OCI-LY7 (cell line): ENCODE data around the gene KHK. TPM values are rescaled to one million over a fixed set of nuclear protein-coding genes. Genes with fewer than 3 reads are reported as not detected.

Source experiments
- BruUV-seq: library from RNA; stranded (reverse); fragments of 400-500 nt; replicated peaks from 2 replicates; lab custom pipeline; 2021; lab: Mats Ljungman, UMichigan
- CTCF ChIA-PET: fragments of 300-600 bp; sonication (Branson Sonifier 250); formaldehyde crosslinking; loops from one replicate; lab custom pipeline; 2022; ENCODE audit warnings: antibody characterized with exemption; ENCODE audit not compliant: unreplicated experiment; lab: Charles Lee
- POLR2A ChIA-PET: fragments of 300-600 bp; sonication (Branson Sonifier 250); formaldehyde crosslinking; loops from one replicate; lab custom pipeline; 2022; ENCODE audit warnings: antibody characterized with exemption; lab: Charles Lee
- DNase-seq: peaks from one replicate; pipeline ENCODE4 v3.0.0-alpha.2; 2015; ENCODE audit warnings: low spot score
- H2AFZ ChIP-seq: fragments of 200-600 bp; sonication (generic), shearing (Covaris generic); 2 replicates; pipeline ENCODE4 v1.6.1; 2014; ENCODE audit warnings: mild to moderate bottlenecking, antibody characterized with exemption, low read length, moderate library complexity
- H3K27ac ChIP-seq: fragments of 200-600 bp; sonication (generic); 2 replicates; pipeline ENCODE4 v1.5.1; 2014; ENCODE audit warnings: mixed run types, low read depth, mild to moderate bottlenecking, moderate library complexity, low read length, inconsistent platforms; ENCODE audit not compliant: poor library complexity, severe bottlenecking
- H3K36me3 ChIP-seq: fragments of 200-600 bp; sonication (generic); 2 replicates; pipeline ENCODE4 v1.6.1; 2014; ENCODE audit warnings: mild to moderate bottlenecking, antibody characterized with exemption, low read length, moderate library complexity, mixed read lengths; ENCODE audit not compliant: insufficient read depth
- H3K4me1 ChIP-seq: fragments of 200-600 bp; sonication (generic); 2 replicates; pipeline ENCODE4 v1.5.1; 2014; ENCODE audit warnings: mild to moderate bottlenecking, low read length; ENCODE audit not compliant: insufficient read depth, poor library complexity, severe bottlenecking
- H3K4me2 ChIP-seq: fragments of 200-600 bp; sonication (generic); 2 replicates; pipeline ENCODE4 v1.6.1; 2014; ENCODE audit warnings: mild to moderate bottlenecking, low read length
- H3K4me3 ChIP-seq: fragments of 200-600 bp; sonication (generic); 2 replicates; pipeline ENCODE4 v1.5.1; 2014; ENCODE audit warnings: mild to moderate bottlenecking, low read depth, low read length; ENCODE audit not compliant: poor library complexity, severe bottlenecking
- H3K79me2 ChIP-seq: fragments of 200-600 bp; sonication (generic); 2 replicates; pipeline ENCODE4 v1.6.1; 2016; ENCODE audit warnings: low read depth, mild to moderate bottlenecking, low read length, moderate library complexity, mixed read lengths; ENCODE audit not compliant: insufficient read depth
- H3K9me2 ChIP-seq: fragments of 200-600 bp; sonication (generic); 2 replicates; pipeline ENCODE4 v1.6.1; 2016; ENCODE audit warnings: mild to moderate bottlenecking, low read length, mixed read lengths; ENCODE audit not compliant: insufficient read depth
- H3K9me3 ChIP-seq: fragments of 200-600 bp; sonication (generic); 2 replicates; pipeline ENCODE4 v1.6.1; 2014; ENCODE audit warnings: mild to moderate bottlenecking, mixed run types, low read length, mixed read lengths
- H4K20me1 ChIP-seq: fragments of 200-600 bp; sonication (generic); 2 replicates; pipeline ENCODE4 v1.6.1; 2014; ENCODE audit warnings: mild to moderate bottlenecking, antibody characterized with exemption, low read length, moderate library complexity, mixed read lengths; ENCODE audit not compliant: insufficient read depth
- CTCF ChIP-seq: fragments of 200-600 bp; sonication (generic); conservative IDR thresholded peaks from 2 replicates; pipeline ENCODE4 v1.5.1; 2014; ENCODE audit warnings: mild to moderate bottlenecking, antibody characterized with exemption, low read length, moderate library complexity, mixed read lengths
- EZH2phosphoT487 ChIP-seq: fragments of 200-600 bp; sonication (generic); IDR thresholded peaks from 2 replicates; pipeline ENCODE4 v1.6.1; 2018; ENCODE audit warnings: low read depth, borderline replicate concordance, mild to moderate bottlenecking, mixed run types, antibody characterized with exemption, low read length, moderate library complexity, mixed read lengths
- intact Hi-C: fragments of 100-400 bp; cut with micrococcal nuclease; formaldehyde crosslinking; loops from one replicate; pipeline ENCODE4 v1.10.0; 2022; ENCODE audit not compliant: unreplicated experiment
- total RNA-seq, 2 experiments: library from RNA; depleted of rRNA in 1 of 2; stranded (reverse); fragments of >200 nt in 1 of 2; shearing (Covaris generic) in 1 of 2; gene quantifications; 2 replicates each; pipeline ENCODE4 v1.2.3, GENCODE V29; 2014 to 2022

KHK gene
- total RNA-seq, 2 experiments from 2014 or later = 9.7 to 17.9 TPM

- intact Hi-C loops = loop anchor here (1.0 to 2.0 kb wide), 5 partner anchors 15 to 126 kb away; partner anchors contain the start of genes AGBL5, ATRAID, OST4 and SLC5A6
- Histone ChIP-seq H3K9me3 (no peaks in the 10 kb centered on the region), H3K4me2 (peak overlapping the region; percentile 98), H3K9me2 (no peaks in the 10 kb centered on the region), H2AFZ (peak overlapping the region; percentile 88), H3K27ac (peak overlapping the region; percentile 38), H3K79me2 (no peaks in the 10 kb centered on the region), H3K4me1 (peaks cover 46% of the 10 kb centered on the region), H3K4me3 (peak overlapping the region; percentile 73), H3K36me3 (no peaks in the 10 kb centered on the region), H4K20me1 (no peaks in the 10 kb centered on the region)
- no TSS peak for BruUV-seq
- peak; percentile 97 for DNase-seq
- POLR2A ChIA-PET = interaction anchor here (1.1 to 2.0 kb wide), 3 partner anchors 10 to 43 kb away, joined by 3 to 9 read pairs (median 8); no protein-coding TSS in a partner anchor
- CTCF ChIA-PET = interaction anchor here (0.6 to 0.9 kb wide), 2 partner anchors 45 to 217 kb away, joined by 3 read pairs; no protein-coding TSS in a partner anchor
- TF ChIP-seq CTCF (peak; percentile 79), EZH2phosphoT487 (no peak)
Observed at GRCh38 chr2:27086090-27086723, 365 bp upstream of the KHK start.

DNA sequence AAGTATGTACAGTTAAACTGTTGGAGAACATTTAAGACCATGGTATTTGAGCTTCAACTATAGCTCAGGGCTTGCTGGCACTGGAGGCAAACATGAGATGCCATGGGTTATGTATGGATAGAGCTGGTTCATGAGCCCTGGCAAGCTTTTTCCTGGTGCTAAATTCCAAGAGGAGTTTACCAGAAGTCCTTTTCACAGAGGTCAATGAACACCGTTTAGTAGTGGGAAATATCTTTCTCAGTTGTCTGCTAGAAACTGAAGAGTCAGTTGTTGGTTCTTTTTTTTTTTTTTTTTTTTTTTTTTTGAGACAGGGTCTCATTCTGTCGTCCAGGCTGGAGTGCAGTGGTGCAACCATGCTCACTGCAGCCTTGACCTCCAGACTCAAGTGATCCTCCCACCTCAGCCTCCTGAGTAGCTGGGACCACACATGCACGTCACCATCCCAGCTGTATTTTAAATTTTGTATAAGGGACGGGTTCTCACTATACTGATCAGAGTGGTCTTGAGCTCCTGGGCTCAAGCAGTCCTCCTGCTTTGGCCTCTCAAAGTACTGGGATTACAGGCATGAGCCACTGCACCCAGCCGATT is 1.3 kb downstream of the KHK start:
- no peak overlapping the region for H2AFZ ChIP-seq
- no peaks in the 10 kb centered on the region for H4K20me1 ChIP-seq
- no peaks in the 10 kb centered on the region for H3K9me2 ChIP-seq
- no peaks in the 10 kb centered on the region for H3K36me3 ChIP-seq
- no peak for TF ChIP-seq CTCF
- TF ChIP-seq EZH2phosphoT487 = no peak
- H3K9me3 ChIP-seq = no peaks in the 10 kb centered on the region
- no peak overlapping the region for H3K27ac ChIP-seq
- no peak for DNase-seq
- H3K4me2 ChIP-seq = peak overlapping the region; percentile 99
- peak overlapping the region; percentile 73 for H3K4me3 ChIP-seq
- H3K4me1 ChIP-seq = peaks cover 35% of the 10 kb centered on the region
- no peaks in the 10 kb centered on the region for H3K79me2 ChIP-seq
- ChIA-PET CTCF (interaction anchor here (1.1 to 1.5 kb wide), 4 partner anchors 8 to 37 kb away, joined by 3 to 5 read pairs (median 4); no protein-coding TSS in a partner anchor), POLR2A (interaction anchor here (0.6 to 2.0 kb wide), 13 partner anchors 8 to 341 kb away, joined by 3 to 9 read pairs (median 3); partner anchors contain the start of gene AGBL5)
- no TSS peak for BruUV-seq
- intact Hi-C loops = loop anchor here (2.0 kb wide), 2 partner anchors 55 to 127 kb away; partner anchors contain the start of gene TMEM214
